Mononuclear cell (primary cell): ENCODE measurements around the gene CALM1. TPM values are rescaled to one million over a fixed set of nuclear protein-coding genes. Genes with fewer than 3 reads are reported as not detected.
A peak's percentile ranks its signal among the peaks of the same experiment; 100 is the strongest.

Source experiments
- H3K27me3 ChIP-seq: 2 replicates; pipeline ENCODE4 v1.6.0; 2011; ENCODE audit warnings: low read length, control low read depth; ENCODE audit not compliant: insufficient read depth
- H3K4me1 ChIP-seq: 2 replicates; pipeline ENCODE4 v1.5.1; 2011; ENCODE audit warnings: mild to moderate bottlenecking, low read length, control low read depth; ENCODE audit not compliant: insufficient read depth
- H3K4me3 ChIP-seq: 2 replicates; pipeline ENCODE4 v1.5.1; 2011; ENCODE audit warnings: mild to moderate bottlenecking, low read length, moderate library complexity
- H3K9me3 ChIP-seq: 2 replicates; pipeline ENCODE4 v1.5.1; 2011; ENCODE audit warnings: low read depth, mild to moderate bottlenecking, control low read depth, low read length
- total RNA-seq: library from RNA; depleted of rRNA; stranded (reverse); fragments of >200 nt; gene quantifications from one replicate; pipeline ENCODE4 v1.2.3, GENCODE V29; 2012

Gene CALM1
- total RNA-seq, 1 donor = 718 TPM

GRCh38 chr14:90397425-90398314 lies 841 bp downstream of the CALM1 start:
- Histone ChIP-seq H3K4me1 (peaks cover 47% of the 10 kb centered on the region), H3K9me3 (no peaks in the 10 kb centered on the region), H3K27me3 (no peaks in the 10 kb centered on the region), H3K4me3 (peak overlapping the region; percentile 100)

- no peaks in the 10 kb centered on the region for H3K9me3 ChIP-seq
- H3K4me1 ChIP-seq = peaks cover 53% of the 10 kb centered on the region
- H3K4me3 ChIP-seq = peak overlapping the region; percentile 80
- no peaks in the 10 kb centered on the region for H3K27me3 ChIP-seq
Observed at GRCh38 chr14:90398315-90398839, 1.5 kb downstream of the CALM1 start.

GRCh38 chr14:90398841-90399540 lies 2.2 kb downstream of the CALM1 start:
- peaks cover 53% of the 10 kb centered on the region for H3K4me1 ChIP-seq

DNA sequence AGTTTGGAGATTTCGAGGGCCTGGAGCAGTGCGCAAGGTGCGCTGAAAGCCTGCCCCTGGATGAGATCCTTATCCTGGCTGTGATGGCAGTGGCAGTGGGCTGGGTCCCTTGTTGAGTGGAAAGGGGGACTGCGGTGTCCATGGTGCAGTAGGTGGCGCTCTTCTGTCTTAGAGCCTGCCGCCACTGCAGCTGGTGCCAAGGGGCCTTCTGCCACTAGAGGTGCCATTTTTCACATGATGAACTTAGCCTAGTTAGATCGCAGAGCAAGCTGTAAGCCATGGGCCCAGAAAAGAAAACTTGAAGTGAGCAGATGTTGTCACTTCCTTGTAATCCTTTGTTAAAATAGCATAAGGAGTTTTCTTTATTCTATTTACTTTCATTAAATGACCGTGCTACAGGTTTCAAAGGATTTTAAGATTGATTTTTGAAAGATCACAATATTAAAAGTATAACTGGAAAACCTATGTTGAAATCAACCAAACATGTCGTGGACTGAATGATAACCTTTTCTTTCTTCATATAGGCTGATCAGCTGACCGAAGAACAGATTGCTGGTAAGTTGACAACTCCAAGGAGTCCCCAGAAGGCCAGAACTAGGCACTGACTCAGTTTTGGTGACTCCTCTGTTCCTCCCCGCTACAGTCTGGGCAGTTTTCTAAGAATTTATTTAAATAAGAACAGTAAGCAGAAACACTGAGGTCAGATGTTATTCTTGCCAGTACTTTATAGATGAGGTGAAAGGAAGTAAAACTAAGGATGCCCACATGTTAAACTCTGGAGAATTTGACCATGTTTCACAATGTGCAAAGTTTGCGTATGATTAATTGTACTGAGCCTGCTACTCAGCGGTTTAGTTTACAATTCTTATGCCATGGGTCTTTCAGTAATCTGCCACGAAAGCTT lies 3.0 kb downstream of the CALM1 start:
- H3K4me3 ChIP-seq = peak overlapping the region; percentile 80
- H3K27me3 ChIP-seq = no peaks in the 10 kb centered on the region
- peaks cover 53% of the 10 kb centered on the region for H3K4me1 ChIP-seq

More at GRCh38 chr14:90398841-90399540, 2.2 kb downstream of the CALM1 start:
- H3K9me3 ChIP-seq = no peaks in the 10 kb centered on the region
- H3K27me3 ChIP-seq = no peaks in the 10 kb centered on the region
- H3K4me3 ChIP-seq = peak overlapping the region; percentile 80

GRCh38 chr14:90400904-90401561 lies 4.2 kb downstream of the CALM1 start:
- Histone ChIP-seq H3K4me1 (peaks cover 53% of the 10 kb centered on the region), H3K4me3 (no peak overlapping the region), H3K27me3 (no peaks in the 10 kb centered on the region), H3K9me3 (no peaks in the 10 kb centered on the region)

More for the DNA sequence above, 3.0 kb downstream of the CALM1 start:
- no peaks in the 10 kb centered on the region for H3K9me3 ChIP-seq

DNA sequence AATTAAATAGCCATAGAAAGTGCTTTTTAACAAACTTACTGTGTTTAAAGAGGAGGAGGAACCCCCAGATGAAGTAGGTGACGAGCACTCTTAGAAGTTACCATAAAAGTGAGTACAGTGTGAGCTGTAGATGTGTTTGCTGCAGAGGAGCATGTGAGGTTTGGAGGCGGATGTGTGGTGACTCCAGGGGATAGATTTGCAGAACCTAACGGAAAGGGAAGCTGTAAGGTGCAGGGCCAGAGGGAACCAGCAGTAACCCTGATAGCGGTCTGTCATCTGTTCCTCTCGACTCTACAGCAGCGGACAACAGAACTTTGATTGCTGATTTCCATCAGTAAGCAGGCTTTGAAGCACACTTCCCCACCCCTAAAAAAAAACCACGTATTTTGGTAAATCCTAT lies 5.2 kb downstream of the CALM1 start:
- Histone ChIP-seq H3K4me3 (no peak overlapping the region), H3K4me1 (peaks cover 49% of the 10 kb centered on the region), H3K27me3 (no peaks in the 10 kb centered on the region), H3K9me3 (no peaks in the 10 kb centered on the region)

DNA sequence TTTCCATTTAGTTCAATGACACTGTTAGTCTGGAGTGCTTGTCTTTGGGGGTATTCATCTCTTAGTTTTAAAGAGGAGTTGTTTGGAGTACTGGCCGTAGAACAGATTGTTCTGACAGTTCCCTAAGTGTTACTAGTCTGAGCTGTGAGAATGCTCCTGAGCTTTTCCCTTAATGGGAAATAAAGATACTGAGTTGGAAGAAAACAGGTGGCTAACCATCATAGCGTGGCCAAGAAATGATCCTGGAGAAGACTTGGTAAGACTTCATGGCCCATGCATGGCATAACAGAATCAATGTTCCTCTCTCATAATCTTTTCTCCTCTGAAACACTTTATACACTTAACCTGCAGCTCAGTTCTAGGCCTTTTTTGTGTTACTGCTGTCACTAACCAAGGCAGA lies 6.2 kb downstream of the CALM1 start:
- H3K4me1 ChIP-seq = peaks cover 49% of the 10 kb centered on the region
- H3K27me3 ChIP-seq = no peaks in the 10 kb centered on the region
- H3K4me3 ChIP-seq = no peak overlapping the region
- no peaks in the 10 kb centered on the region for H3K9me3 ChIP-seq

- no peaks in the 10 kb centered on the region for H3K27me3 ChIP-seq
- no peaks in the 10 kb centered on the region for H3K9me3 ChIP-seq
- H3K4me3 ChIP-seq = no peak overlapping the region
- peaks cover 32% of the 10 kb centered on the region for H3K4me1 ChIP-seq
Observed at GRCh38 chr14:90405101-90405500, 8.3 kb downstream of the CALM1 start.

DNA sequence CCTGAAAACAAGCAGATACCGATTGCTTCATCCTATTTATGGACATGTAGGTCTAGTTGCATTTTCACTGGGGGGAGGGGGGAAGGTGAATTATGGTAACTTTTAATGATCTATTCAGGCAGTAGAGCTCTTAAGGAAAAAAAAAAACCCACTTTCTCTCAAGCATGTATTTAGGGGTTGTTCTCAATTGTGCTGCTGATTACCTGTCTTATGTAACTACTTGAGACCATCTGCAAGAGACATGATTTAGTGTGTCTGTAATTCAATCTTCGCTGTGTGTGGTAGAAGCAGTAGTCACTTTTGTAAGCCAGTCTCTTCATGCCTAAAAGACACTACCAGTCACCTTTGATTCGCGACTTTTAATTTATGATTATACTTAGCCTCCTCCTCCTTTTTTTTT lies 8.9 kb downstream of the CALM1 start:
- Histone ChIP-seq H3K27me3 (no peaks in the 10 kb centered on the region), H3K4me3 (no peak overlapping the region), H3K4me1 (peaks cover 25% of the 10 kb centered on the region)

GRCh38 chr14:90406384-90406798 lies 9.6 kb downstream of the CALM1 start:
- H3K4me3 ChIP-seq = no peak overlapping the region
- peaks cover 19% of the 10 kb centered on the region for H3K4me1 ChIP-seq

More for the DNA sequence above, 8.9 kb downstream of the CALM1 start:
- no peaks in the 10 kb centered on the region for H3K9me3 ChIP-seq

DNA sequence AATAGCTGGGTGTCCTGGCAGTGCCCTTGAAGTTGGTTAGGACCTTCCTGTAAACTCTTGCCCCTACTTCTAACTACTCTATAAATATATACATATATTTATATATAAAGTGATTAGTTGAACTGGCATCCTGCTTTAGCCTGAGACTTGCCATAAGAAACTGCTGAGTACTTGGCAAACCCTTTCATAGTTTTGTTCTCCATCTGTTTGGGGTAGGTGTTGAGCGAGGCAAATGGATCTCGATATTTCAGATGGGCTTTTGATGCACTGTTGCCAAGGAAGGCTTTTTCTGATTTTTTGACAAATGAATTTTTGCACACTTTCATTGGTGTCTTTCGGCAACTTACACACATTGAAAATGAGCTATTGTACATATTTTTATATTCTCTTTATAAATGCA lies 10.4 kb downstream of the CALM1 start:
- H3K27me3 ChIP-seq = no peaks in the 10 kb centered on the region
- H3K9me3 ChIP-seq = no peaks in the 10 kb centered on the region
- H3K4me1 ChIP-seq = peaks cover 10% of the 10 kb centered on the region
- H3K4me3 ChIP-seq = no peak overlapping the region

More at GRCh38 chr14:90406384-90406798, 9.6 kb downstream of the CALM1 start:
- no peaks in the 10 kb centered on the region for H3K27me3 ChIP-seq
- no peaks in the 10 kb centered on the region for H3K9me3 ChIP-seq

GRCh38 chr14:90408713-90409112 lies 11.9 kb downstream of the CALM1 start:
- no peaks in the 10 kb centered on the region for H3K4me1 ChIP-seq
- no peaks in the 10 kb centered on the region for H3K9me3 ChIP-seq
- H3K4me3 ChIP-seq = no peak overlapping the region
- H3K27me3 ChIP-seq = no peaks in the 10 kb centered on the region

DNA sequence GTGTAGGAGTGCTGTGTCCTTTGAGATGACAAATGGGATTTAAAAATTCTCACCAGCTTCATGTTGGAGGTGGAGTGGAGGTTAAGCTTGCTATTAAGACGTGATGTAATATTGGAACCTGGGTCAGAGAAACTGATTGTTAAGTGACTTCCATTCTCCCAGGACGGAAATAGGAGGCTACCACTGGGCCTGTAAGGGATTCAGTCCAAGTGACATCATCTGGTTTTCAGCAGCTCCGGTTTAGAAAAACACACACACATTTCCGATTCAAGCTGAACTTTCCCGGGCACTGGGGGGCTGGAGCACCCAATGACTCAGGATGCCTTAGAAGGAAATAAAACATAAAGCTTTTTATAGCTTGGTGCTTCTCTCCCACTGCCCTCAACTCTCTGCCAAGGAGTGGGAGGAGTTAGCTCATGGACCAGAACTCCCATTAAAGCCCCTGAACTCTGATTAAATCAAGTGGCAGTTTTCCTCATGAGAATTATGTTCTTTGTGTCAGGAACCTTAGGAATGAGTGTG lies 12.4 kb downstream of the CALM1 start:
- Histone ChIP-seq H3K4me3 (no peak overlapping the region), H3K27me3 (no peaks in the 10 kb centered on the region), H3K9me3 (no peaks in the 10 kb centered on the region), H3K4me1 (no peaks in the 10 kb centered on the region)

DNA sequence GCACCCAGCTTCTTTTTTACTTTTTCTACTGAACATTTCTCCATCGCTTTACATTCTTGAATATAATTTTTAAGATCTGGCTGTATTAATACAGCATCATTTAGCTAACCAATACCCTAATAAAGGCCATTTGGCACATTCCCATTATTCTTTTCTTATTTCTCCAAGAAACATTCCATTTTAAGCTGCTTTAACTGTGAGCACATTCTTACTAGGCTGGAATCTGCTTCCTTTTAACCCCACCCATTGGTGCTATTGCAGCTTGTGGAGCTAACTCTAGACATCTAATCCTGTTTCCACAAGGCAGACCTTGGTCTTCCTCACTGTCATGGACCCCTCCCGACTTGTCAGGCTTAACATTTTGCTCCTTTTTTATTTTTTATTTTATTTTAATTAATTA lies 15.2 kb downstream of the CALM1 start:
- Histone ChIP-seq H3K4me3 (no peak overlapping the region), H3K4me1 (no peaks in the 10 kb centered on the region), H3K9me3 (no peaks in the 10 kb centered on the region), H3K27me3 (no peaks in the 10 kb centered on the region)
